HG02970 (cell line): ENCODE measurements around the gene PAX5.

ENCODE experiments used
- ATAC-seq: cut with Tn5 transposase; IDR thresholded peaks from one replicate; pipeline ENCODE4 v1.9.1; 2021; ENCODE audit warnings: mild to moderate bottlenecking, moderate library complexity, moderate number of reproducible peaks; ENCODE audit not compliant: unreplicated experiment, low FRiP score

Gene PAX5

GRCh38 chr9:36818965-36819870 is 214.8 kb downstream of the PAX5 start:
- no peak for ATAC-seq

- ATAC-seq: no peak
Observed at GRCh38 chr9:36818242-36818938, 215.7 kb downstream of the PAX5 start.

DNA sequence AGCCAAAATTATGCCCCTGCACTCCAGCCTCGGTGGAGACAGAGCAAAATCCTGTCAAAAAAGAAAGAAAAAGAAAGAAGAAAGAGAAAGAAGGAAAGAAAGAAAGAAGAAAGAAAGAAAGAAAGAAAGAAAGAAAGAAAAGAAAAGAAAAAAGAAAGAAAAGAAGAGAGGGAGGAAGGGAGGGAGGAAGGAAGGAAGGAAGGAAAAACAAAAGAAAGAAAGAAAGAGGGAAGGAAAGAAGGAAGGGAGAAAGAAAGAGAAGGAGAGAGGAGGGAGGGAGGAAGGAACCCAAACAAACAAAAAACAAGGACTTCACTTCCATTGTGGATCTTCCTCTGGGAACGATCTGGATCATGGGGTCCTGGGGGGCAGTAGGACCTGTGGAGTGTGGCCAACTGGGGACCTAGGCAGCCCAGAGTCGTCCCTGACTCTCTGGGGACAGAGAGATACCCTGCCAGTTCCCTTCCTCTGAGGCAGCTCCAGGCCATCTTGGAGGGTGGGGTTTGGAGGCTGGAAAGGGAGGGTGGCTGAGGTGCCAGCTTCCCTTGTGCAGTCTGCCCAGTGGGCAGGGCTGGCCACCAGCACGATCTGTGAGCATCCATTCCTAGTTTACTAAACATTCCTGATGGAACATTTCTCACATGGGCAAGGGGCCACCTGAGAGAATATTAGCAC is 216.8 kb downstream of the PAX5 start:
- ATAC-seq: no peak

DNA sequence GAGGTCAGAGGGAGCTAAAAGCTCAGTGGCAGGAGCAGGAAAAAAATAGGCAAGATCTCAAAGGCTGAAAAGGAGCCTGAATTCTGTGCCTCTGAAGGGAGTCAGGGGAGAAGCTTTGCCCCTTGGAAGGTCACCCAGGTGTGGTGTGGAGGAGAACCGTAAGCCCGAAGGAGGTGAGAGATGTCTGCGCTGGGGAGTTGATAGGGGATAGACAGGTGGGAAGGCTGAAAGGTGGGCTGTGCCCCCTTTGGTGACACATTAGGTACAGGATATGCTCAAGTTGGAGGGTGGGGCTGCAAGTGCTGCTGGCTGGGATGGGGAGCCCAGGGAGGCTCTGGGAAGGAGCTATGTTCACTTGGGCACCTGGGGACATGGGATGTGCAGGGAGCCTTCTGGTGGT is 217.7 kb downstream of the PAX5 start:
- no peak for ATAC-seq

- ATAC-seq: no peak
Observed at GRCh38 chr9:36815566-36816348, 218.3 kb downstream of the PAX5 start.

GRCh38 chr9:36815023-36815422 is 219.0 kb downstream of the PAX5 start:
- ATAC-seq: no peak

DNA sequence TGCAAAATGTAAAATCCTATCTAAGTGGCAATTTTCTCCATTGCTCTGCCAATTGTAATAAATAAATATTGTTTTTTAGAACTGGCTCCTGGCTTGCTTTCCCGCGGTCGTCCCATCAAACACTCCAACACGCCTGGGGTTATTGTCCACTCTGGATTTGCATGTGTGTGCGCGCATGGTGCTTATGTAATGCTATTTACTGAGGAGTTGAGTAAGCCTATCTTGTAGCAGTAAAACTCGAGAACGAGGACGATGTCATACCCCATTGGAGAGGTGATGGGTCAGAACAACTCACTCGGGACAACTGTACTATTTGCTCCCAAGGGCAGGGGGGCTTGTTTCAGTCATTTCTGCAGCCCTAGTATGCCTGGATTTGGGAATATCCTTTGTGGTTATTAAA is 220.9 kb downstream of the PAX5 start:
- ATAC-seq: no peak

GRCh38 chr9:36812556-36812955 is 221.5 kb downstream of the PAX5 start:
- no peak for ATAC-seq

GRCh38 chr9:36808251-36808650 is 225.8 kb downstream of the PAX5 start:
- ATAC-seq: no peak

- ATAC-seq: no peak
Observed at GRCh38 chr9:36803961-36804360, 230.1 kb downstream of the PAX5 start.

DNA sequence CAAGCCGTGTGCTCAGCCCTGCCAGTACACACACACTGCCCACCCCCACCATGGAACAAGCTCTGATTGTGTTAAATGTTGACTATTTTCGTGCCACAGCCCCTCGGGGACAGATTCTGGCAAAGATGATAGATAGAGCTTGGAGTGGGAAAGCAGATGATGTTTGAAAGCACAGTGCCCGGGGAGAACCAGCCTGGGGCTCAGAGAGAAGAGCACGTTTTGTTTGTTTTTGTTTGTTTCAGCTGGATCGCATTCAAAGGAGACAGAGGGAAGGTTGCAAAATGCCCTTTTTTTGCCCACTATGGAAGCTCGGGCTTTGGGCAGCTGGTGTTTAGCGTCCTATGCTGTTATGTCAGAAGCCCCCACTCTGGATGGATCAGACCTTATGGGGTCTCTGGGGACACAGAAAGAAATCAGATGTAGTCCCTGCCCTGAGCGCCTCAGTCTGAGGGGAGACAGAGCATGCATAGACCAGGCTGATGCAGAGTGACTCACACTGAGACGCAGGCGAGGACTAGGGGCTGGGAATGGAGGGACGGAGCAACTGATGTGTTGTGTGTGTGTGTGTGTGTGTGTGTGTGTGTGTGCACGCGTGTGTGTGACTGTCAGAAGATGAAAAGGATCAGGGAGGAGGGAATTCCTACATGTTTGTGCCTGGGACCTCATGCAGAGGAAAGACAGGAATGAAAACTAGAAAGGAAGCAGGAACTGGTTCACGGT is 231.7 kb downstream of the PAX5 start:
- no peak for ATAC-seq

DNA sequence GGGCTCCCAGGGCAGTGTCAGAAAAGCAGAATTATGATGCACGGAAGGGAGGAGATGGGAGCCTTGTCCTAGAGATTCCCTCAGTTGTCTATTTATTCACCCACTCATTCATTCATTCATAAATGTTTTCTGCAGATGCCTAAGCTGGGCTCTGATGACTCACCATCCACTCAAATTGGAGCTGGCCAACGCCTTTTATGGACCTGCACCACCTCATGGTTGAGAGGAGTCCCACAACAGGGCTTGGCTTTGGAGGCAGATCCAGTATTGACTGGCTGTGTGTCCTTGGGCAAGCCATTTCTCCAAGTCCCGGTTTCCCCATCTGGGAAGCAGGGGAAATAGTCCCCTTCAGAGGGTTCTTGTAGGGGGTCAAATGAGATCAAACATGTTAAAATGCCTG is 233.6 kb downstream of the PAX5 start:
- ATAC-seq: no peak

DNA sequence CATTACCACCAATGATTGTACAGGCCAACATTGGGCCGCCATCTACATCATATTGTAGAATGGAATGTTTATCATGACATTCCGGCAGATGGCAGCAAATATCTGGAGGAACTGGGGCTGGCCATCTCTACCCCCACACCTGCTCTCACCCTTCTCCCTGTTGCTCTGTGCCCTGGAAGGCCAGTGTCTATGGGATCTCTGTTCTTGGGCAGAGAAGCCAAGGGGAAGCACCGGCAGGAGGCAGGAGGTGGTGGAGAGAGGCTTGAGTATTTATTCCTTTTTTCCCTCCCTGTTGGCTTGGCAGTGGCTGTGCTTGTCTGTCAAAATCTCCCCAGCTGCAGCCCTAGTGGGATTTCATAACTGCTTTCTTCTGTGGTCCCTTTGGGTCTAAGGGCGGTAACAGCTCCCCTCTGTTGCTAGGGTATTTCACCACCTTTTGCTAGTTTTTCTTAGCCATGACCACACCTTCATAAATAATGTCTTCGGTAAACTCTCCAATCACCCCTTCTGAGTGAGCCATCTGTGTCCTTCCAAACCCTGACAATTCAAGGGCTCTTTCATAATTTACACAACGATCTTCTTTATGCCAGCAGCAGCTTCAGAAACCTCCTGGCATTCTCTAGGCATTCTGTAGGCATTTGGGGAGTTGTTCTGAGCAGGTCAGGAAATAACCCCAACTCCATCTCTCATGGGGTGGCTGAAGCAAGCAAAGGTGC is 235.6 kb downstream of the PAX5 start:
- no peak for ATAC-seq

DNA sequence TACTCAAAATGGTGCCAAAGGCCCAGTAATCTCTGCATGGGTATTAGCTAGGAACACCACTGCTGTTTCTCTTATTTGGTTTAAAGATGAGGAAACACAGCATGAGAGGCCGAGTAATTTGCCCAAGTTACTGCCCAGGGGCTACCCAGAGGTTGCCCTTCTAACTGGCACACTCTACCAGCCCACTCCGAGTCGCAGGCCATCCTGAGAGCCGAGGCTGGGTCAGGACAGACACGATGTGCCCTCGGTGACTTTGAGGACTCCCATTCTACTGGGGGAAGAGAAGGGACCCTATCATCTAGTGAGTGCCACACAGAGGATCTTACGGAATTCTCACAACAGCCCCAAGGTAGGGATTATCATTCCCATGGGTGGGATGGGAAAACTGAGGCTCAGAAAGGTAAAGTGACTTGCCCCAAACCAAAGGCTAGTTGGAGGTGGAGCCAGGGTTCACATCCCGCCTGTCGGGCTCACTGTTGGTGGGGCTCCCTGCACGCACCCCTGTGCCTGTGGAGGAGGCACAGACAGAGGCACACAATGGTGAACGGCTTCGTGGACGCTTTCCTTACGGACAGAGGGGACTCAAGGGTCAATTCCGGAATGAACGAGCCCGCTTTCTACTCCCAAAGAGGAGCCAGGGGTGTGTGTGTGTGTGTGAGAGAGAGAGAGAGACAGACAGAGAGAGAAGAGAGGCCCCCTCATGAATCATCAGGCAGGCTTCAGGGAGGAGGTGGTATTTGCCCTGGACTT is 236.4 kb downstream of the PAX5 start:
- no peak for ATAC-seq

GRCh38 chr9:36796671-36797419 is 237.2 kb downstream of the PAX5 start:
- ATAC-seq: no peak

DNA sequence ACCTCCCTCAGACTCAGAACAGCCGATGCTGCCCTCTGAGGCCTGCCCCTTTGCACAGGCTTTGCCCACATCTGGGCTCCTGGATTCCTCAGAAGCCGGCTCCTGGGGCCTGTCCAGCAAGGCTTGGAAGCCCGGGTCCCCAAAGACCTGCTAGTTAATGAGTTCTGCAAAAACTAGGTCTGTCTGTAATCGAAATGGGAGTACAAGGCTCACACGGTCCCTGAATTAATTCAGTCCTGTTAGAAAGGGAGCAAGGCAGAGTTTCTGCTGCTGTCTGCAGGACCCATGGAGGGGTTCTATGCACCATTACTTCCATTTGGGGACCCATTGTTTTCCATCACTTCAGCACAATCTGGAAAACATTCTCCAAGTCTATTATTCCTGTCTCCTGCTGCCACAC is 239.6 kb downstream of the PAX5 start:
- no peak for ATAC-seq

GRCh38 chr9:36793277-36793676 is 240.8 kb downstream of the PAX5 start:
- ATAC-seq: no peak
